Gastrocnemius medialis (tissue), 4 donors: ENCODE results near the gene DUSP14.

ENCODE experiments used
- POLR2A ChIP-seq, 2 donors: fragments of 450-650 bp; IDR thresholded peaks; one replicate each; pipeline ENCODE4 v1.6.1; 2017; ENCODE audit warnings: antibody characterized with exemption in 2 of 2, mild to moderate bottlenecking in 2 of 2, moderate library complexity in 2 of 2
- TF ChIP-seq, protein P1 (sequence below), 5 experiments: fragments of 450-650 bp in 3 of 5; fragments of 200-600 bp in 2 of 5; sonication (generic) in 2 of 5; IDR thresholded peaks in 4 of 5; conservative IDR thresholded peaks in 1 of 5; 1 replicate in 4 of 5; 2 replicates in 1 of 5; pipeline ENCODE4 v1.5.1; 2016 to 2019; ENCODE audit warnings: antibody characterized with exemption in 5 of 5, mild to moderate bottlenecking in 3 of 5, moderate library complexity in 3 of 5

DNA sequence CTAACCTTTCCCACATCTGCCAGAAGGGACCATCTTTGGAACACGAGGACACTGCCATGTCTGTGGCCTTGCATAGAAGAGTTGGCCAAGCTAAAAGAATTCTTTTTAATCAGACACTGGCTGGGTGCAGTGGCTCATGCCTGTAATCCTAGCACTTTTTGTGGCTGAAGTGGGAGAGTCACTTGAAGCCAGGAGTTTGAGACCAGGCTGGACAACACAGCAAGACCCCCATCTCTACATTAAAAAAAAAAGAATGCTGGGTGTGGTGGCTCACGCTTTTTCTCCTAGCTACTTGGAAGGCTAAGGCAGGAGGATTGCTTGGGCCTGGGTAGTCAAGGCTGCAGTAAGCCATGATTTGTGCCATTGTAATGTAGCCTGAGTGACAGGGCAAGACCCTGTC lies 9.3 kb upstream of the DUSP14 start:
- TF ChIP-seq, protein P1, sequence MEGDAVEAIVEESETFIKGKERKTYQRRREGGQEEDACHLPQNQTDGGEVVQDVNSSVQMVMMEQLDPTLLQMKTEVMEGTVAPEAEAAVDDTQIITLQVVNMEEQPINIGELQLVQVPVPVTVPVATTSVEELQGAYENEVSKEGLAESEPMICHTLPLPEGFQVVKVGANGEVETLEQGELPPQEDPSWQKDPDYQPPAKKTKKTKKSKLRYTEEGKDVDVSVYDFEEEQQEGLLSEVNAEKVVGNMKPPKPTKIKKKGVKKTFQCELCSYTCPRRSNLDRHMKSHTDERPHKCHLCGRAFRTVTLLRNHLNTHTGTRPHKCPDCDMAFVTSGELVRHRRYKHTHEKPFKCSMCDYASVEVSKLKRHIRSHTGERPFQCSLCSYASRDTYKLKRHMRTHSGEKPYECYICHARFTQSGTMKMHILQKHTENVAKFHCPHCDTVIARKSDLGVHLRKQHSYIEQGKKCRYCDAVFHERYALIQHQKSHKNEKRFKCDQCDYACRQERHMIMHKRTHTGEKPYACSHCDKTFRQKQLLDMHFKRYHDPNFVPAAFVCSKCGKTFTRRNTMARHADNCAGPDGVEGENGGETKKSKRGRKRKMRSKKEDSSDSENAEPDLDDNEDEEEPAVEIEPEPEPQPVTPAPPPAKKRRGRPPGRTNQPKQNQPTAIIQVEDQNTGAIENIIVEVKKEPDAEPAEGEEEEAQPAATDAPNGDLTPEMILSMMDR (IDR thresholded peaks at IDR 0.05 in 4 of 5, conservative IDR thresholded peaks at IDR 0.05 in 1 of 5): no peak
- TF ChIP-seq POLR2A (IDR thresholded peaks at IDR 0.05): no peak
